Fibroblast of skin of left biceps (primary cell): ENCODE data around the gene GATA2.

Source experiments
- DNase-seq, 2 experiments: peaks; one replicate each; pipeline ENCODE4 v3.0.0-alpha.2; 2013; ENCODE audit warnings: low read depth in 2 of 2

Gene GATA2

GRCh38 chr3:128473737-128474136, 19.3 kb downstream of the GATA2 start:
- no peak for DNase-seq

GRCh38 chr3:128473180-128473519, 19.9 kb downstream of the GATA2 start:
- no peak for DNase-seq

GRCh38 chr3:128472449-128473179, 20.4 kb downstream of the GATA2 start:
- DNase-seq, result no peak

- DNase-seq, result no peak
Observed at GRCh38 chr3:128471720-128472119, 21.3 kb downstream of the GATA2 start.

- DNase-seq, result no peak
Observed at GRCh38 chr3:128471110-128471509, 21.9 kb downstream of the GATA2 start.

- no peak for DNase-seq
Observed at GRCh38 chr3:128470134-128470899, 22.7 kb downstream of the GATA2 start.

GRCh38 chr3:128469556-128469955, 23.4 kb downstream of the GATA2 start:
- DNase-seq, result no peak

- no peak for DNase-seq
Observed at GRCh38 chr3:128468791-128469527, 24.0 kb downstream of the GATA2 start.

- DNase-seq, result no peak
Observed at GRCh38 chr3:128468285-128468790, 24.7 kb downstream of the GATA2 start.

GRCh38 chr3:128466840-128467541, 26.0 kb downstream of the GATA2 start, which contains the start of gene DNAJB8:
Gene DNAJB8 (minus strand): TSS chr3:128466890. CDS start chr3:128463245, 3,645 bp downstream.
- DNase-seq, result no peak

GRCh38 chr3:128464702-128465101, 28.3 kb downstream of the GATA2 start:
- DNase-seq, result no peak

GRCh38 chr3:128464188-128464587, 28.8 kb downstream of the GATA2 start:
- no peak for DNase-seq

- no peak for DNase-seq
Observed at GRCh38 chr3:128463771-128464170, 29.2 kb downstream of the GATA2 start.

GRCh38 chr3:128463354-128463753, 29.6 kb downstream of the GATA2 start:
- no peak for DNase-seq

GRCh38 chr3:128462931-128463330, 30.1 kb downstream of the GATA2 start:
- DNase-seq, result no peak

GRCh38 chr3:128462341-128462910, 30.6 kb downstream of the GATA2 start:
- no peak for DNase-seq

GRCh38 chr3:128461731-128462130, 31.3 kb downstream of the GATA2 start:
- no peak for DNase-seq

GRCh38 chr3:128459461-128459820, 33.6 kb downstream of the GATA2 start:
- DNase-seq, result no peak

- no peak for DNase-seq
Observed at GRCh38 chr3:128458746-128459460, 34.1 kb downstream of the GATA2 start.

GRCh38 chr3:128457937-128458336, 35.1 kb downstream of the GATA2 start:
- no peak for DNase-seq
